GM19463 (cell line): ENCODE data around the gene HDGF.
A peak's percentile ranks its signal among the peaks of the same experiment; 100 is the strongest.
"Not testable (repeated sequence)": the region's sequence is repeated elsewhere in the genome, so short reads cannot be mapped to it uniquely, and the experiment has no call there.

Experiments
- ATAC-seq: cut with Tn5 transposase; IDR thresholded peaks from one replicate; pipeline ENCODE4 v1.9.1; 2021; ENCODE audit warnings: mild to moderate bottlenecking, moderate library complexity; ENCODE audit not compliant: unreplicated experiment

HDGF gene

GRCh38 chr1:156767101-156767878 is 15.8 kb upstream of the HDGF start, which contains the start of gene PRCC:
PRCC (plus strand) TSS chr1:156767535; CDS start chr1:156767772, 237 bp downstream.
- ATAC-seq: peak; percentile 92

DNA sequence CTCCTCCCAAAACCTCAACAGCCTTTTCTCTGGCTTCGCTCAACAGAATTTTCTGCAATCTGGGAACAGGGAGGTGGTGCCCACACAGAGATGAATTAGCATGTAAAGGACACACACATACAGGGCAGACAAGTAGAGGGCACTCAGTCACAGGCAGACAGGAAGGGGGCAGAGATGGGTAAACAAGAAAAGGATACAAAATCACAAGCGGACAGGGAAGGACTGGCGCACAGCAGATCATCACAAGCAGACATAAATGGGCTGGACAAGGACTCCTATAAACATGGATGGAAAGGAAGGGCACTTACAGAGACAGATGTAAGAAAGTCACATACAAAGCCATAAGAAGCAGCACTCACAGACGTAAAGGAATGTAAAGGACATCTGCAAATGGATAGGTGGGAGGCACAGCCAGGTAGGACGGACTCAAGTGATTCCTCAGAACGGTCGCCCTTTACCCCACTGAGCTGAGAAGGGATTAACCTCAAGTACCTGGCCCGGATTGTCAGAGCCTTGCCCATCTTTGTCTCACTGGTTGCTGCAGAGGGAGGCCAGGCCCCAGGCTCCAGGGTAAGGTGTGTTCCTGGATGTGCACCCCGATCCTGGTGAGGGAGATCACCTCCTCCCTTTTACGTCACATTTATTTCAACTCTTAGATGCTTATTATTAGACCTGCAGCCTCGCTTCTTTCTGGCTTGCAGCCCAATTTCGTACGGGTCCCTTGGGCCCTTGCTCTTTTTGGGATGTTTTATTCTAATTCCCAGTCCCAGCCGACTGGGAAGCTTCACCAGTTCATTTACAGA is 15.0 kb upstream of the HDGF start:
- peak; percentile 5 for ATAC-seq

DNA sequence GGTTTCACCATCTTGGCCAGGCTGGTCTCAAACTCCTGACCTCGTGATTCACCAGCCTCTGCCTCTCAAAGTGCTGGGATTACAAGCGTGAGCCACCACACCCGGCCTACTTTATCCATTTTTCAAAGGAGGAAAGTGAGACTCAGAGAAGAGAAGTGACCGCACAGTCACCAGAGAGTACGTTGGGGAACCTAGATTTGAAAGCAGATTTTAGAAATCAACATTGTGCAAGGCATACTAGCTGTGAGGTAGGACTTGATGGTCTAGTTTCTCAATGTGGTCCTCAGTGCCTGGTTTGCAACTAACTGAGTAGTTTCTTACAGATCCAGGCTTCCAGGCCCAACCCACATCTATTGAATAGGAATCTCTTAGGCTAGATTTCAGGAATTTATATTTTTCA is 14.2 kb upstream of the HDGF start:
- no peak for ATAC-seq

- not testable (repeated sequence) for ATAC-seq
Observed at GRCh38 chr1:156765136-156765535, 13.7 kb upstream of the HDGF start.

DNA sequence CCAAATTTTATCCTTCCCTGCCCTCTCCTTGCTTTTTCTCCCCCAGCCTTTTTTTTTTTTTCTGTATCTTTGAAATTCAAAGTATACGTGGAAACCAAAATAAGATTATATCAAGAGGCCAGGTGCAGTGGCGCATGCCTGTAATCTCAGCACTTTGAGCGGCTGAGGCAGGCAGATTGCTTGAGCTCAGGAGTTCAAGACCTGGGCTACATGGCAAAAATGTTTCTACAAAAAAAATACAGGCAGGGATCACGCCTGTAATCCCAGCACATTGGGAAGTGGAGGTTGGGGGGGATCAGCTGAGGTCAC is 9.3 kb upstream of the HDGF start:
- ATAC-seq: no peak

DNA sequence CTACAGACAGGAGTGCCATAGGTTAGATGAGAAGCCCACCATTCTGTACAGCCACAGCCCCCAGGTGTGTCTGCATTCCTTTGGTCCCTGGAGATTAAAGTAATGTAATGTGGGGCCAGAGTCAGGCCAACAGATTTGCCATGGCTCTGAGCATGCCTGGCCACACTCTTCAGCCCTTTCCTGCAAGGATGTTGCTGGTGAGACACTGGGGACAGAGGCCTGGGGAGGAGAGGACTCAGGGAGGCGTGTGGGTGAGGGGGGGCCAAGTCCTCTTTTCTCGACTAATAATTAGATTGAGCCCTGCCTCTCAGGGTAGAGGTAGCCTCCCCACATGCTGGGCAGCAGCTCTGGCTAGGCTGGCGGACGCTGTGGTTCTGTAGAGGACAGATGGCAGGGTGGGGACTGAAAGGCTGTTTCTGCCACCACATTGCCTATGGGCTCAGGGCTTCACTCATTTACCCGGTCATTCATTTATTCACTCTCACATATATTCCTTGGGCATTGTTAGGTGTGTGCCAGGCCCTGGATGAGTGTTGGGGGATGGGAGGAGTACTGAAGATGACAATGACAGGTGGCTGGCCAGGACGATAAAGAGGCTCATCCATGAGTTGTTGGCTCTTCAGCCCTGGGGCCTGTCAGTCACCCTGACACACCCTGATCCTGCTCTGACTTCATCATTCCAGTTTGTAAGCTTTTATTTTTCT is 8.8 kb upstream of the HDGF start:
- no peak for ATAC-seq

DNA sequence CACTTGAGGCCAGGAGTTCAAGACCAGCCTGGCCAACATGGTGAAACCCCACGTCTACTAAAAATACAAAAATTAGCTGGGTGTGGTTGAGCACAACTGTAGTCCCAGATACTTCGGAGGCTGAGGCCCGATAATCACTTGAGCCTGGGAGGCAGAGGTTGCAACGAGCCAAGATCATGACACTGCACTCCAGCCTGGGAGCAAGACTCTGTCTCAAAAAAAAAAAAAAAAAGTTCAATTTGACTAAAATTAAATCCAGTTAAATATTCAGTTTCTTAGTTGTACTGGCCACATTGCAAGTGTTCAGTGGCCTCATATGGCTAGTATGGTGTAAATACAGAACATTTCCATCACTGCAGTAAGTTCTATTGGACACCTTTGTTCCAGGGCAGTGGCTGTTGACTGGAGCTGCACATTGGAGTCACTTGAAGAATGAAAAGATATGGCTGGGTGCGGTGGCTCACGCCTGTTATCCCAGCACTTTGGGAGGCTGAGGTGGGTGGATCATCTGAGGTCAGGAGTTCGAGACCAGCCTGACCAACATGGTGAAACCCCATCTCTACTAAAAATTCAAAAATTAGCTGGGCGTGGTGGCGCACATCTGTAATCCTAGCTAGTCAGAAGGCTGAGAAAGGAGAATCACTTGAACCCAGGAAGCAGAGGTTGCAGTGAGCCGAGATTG is 6.2 kb upstream of the HDGF start:
- not testable (repeated sequence) for ATAC-seq

GRCh38 chr1:156756355-156756754 is 4.9 kb upstream of the HDGF start:
- ATAC-seq: no peak

DNA sequence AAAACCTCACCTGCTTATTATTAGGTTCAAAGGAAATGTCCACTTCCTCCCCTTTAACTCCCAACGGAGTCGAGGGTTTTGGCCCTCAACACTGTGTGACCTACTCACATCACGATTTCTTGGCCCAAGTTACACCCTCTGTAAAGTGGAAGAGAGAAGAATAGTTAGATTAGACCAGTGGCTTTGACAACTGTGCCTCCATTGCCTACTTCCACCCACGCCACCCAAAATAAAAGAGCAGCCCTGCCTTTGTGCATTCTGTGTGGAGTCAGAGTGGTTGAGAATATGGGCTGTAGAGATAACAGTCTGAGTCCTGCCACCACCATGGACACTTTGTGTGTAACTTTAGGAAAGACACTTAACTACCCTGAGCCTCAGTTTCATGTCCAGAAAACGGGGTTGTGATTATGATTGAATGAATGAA is 4.1 kb upstream of the HDGF start:
- ATAC-seq: no peak

DNA sequence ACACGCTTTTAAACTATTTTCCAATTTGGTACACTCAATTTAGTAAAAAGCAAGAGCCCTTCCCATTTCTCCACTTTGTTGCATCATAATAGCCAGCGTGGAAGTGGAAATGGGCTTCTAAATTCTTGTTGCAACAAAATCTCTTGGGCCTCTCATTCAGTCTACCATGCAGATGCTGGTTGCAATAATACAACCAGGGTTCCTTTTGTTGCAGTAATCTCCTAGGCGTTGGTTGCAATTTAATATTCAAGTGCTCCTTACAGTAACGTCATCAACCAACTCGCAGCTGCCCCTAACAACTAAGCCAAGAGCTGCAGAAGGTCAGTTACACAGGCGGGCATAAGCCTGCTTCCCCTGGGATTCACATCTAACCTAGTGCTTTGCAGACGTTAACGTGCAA is 2.7 kb upstream of the HDGF start:
- no peak for ATAC-seq

DNA sequence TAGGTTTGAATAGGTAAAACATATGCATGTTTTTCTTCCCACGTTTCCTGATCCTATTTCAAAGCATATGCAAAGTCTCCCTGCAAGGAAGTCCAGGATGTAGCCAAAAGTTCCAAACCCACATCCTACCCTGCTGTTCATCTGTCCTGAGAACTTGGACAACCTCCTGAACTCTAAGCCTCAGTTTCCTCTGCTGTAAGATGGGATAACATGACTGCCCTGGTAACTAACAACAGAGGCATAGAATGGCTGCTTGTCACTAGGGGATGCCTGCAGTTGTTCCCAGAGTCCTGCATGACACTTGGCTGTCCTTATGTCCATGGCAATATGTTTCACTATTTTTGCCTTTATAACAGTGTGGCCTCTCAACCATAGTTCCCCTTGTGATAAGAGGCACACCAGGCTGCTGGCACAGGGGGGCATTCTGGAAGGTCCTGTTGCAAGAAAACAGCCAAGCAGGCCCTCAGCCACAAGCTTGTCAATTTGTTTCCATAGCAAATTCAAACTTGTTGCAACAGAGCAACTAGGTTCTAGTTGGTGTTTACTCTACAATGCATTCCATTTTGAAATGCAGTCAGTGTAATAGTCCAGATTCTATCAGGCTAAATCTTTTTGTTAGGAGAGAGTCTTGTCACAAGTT is 1.5 kb upstream of the HDGF start:
- no peak for ATAC-seq

- peak; percentile 71 for ATAC-seq
Observed at GRCh38 chr1:156751757-156752481, 444 bp upstream of the HDGF start.

DNA sequence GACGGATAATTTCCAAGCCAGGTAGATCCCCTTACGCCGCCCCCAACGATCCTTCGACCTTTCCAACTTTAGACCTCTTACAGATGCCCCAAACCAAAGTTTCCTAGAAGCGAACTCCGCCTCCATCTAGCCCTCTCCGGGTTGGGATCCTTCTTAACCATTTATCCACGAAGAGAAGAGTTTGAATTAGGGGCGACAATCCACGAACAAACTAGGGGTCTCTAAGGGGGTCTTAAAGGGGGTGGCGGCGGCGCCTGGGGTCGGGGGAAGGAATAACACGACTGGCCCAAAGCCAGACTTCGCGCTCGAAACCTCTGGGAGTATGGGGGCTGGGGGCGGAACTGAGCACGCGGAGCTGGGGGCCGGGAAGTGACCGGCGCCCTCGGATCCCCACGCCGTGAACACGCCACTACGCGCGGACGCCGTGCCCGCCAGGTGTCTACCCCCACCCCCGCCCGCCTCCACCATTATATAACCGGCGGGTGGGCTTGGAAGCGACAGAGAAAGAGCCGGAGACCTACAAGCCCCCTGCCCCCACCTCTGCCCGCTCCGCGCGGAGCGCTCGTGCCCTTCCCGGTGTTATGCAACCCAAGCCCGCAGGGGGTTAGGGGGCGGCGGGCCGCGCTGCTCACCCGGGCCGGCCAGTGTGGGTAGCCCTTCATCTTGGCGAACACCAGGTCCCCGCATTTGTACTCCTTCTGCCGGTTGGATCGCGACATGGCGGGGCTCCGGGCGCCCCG is 594 bp downstream of the HDGF start:
- peak; percentile 10 for ATAC-seq

DNA sequence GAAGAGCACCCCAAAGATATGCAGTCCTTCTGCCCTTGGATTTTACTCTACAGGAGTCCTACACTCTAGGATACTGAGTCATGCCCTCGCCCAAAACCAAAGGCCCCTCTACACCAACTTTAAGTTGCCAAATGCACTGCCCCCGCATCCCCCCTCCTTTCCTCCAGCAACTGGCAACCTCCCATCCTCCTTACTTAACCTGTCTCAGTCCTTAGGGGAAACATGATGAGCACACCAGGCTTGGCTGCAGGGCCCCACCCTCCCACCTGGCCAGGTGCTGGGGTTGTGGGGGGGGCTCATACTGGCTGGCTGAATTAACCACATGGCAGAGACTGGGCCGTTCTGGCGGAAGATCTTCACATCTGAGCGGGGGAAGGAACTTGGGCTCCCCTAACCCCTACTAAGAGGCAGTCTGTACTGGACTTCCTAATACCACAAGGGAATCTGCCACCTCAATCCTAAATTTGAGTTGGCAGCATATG is 1.2 kb downstream of the HDGF start:
- ATAC-seq: no peak

- ATAC-seq: no peak
Observed at GRCh38 chr1:156749419-156750118, 1.9 kb downstream of the HDGF start.

GRCh38 chr1:156748670-156749418 is 2.6 kb downstream of the HDGF start:
- no peak for ATAC-seq

DNA sequence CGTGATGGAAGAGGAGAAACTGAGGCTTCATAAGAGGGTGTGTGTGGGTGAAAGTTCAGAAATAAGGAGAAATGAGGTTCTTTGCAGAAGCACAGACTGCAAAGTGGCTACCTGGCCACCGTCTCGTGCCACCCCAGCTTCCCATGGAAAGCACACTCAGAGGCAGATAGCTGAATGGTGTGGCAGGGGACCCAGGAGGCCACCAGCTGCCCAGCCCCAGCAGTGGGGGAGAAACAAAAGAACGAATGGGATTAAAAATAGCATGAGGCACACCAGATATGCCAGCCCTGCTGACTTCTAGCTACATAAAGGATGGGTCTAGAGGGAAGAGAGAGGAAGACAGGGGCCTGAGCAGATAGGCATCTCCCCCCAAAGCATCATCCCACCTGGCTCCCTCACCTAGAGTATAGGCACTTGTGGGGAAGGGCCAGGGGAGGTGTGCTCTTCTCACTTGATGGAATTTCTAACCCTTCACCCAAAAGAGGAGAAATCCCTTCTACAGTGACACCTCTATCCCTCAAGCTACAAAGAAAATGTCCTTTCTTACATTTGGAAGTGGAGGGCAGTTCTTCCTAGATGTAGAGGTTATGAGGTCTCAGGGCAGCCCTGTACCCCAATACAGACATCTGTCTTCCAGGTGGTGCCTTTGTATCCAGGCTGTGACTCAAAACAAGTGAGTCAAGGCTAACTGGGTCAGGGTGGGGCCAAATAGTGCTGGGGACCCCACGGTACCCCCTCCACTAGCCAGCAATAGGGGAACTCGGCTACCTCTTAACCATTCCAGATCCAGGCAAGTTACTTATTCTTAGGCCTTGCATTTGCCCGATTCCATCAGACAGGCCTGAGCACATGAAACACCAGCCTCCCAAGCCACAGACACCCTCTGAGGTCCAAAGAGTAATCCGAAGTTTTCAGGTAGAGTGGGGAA is 3.5 kb downstream of the HDGF start:
- ATAC-seq: no peak
